HG03571 (cell line): ENCODE results near the gene ENOX1.
"Not testable (repeated sequence)": the region's sequence is repeated elsewhere in the genome, so short reads cannot be mapped to it uniquely, and the experiment has no call there.

Experiments used
- ATAC-seq: cut with Tn5 transposase; IDR thresholded peaks from one replicate; pipeline ENCODE4 v1.9.1; 2021; ENCODE audit not compliant: unreplicated experiment

Gene ENOX1

GRCh38 chr13:43786766-43787517 lies at the start of gene ENOX1:
Gene ENOX1, minus strand, starts transcription at chr13:43786972.
- no peak for ATAC-seq

DNA sequence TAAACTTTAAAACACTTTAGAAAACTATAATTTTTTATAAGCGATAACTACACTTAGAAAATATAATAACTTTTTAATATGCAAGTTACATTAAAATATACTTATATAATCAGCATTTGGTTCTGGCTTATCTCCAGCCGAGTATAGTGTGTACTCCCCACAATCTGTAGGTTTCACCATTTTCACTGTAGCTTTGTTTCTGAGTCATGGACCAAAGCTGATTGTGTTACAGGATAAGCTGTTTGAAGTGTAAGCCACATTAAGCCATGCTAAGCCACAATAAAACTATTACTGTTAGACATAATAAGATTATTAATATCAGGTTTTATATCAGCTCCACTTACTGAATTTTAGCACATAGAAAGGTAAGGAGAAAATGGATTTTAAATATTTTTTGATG lies 48.9 kb upstream of the ENOX1 start:
- no peak for ATAC-seq

DNA sequence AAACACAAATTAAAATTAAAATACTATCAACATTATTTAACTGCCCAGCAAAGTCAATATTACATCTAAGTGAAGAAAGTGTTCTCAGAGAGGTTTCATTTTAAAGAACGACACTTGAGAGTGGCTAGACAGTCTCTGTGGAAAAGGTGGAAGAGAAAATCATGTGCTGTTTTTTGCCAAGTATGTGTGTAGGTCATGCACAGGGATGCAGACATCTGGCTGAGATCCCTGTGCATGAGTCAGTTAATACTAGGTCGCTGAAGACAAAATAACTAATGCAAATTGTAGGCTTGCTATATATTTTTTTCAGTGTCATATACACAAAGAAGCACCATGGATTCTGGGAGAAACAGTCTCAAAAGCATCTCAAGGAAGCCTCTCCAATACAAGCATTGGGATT lies 44.3 kb upstream of the ENOX1 start:
- ATAC-seq, result no peak

GRCh38 chr13:43830497-43830881 lies 43.7 kb upstream of the ENOX1 start:
- no peak for ATAC-seq

DNA sequence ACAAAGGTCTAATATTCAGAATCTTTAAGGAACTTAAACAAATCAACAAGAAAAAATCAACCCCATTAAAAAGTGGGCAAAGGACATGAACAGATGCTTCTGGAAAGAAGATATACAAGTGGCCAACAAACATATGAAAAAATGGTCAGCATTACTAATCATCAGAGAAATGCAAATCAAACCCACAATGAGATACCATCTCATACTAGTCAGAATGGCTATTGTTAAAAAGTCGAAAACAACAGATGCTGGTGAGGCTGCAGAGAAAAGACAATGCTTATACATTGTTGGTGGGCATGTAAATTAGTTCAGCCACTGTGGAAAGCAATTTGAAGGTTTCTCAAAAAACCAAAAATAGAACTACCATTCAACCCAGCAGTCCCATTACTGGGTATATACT lies 37.9 kb upstream of the ENOX1 start:
- not testable (repeated sequence) for ATAC-seq

DNA sequence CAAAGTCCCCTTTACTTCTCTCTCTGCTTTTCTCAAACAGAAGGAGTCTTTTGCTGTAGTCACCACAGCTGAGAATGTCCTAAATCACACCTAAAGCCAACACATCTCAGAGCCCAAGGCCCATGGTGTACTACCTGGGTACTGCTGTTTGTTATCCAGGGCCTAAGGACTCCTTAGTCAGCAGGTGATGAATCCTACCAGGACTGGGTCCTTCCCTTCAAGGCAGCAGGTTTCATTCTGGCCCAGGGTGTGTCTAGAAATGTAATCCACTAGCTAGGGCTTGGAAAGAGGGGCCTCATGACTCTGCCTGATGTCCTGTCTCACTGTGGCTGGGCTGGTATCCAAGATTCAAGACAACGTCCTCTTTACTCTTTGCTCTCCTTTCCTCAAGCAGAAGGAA lies 36.2 kb upstream of the ENOX1 start:
- ATAC-seq, result no peak

DNA sequence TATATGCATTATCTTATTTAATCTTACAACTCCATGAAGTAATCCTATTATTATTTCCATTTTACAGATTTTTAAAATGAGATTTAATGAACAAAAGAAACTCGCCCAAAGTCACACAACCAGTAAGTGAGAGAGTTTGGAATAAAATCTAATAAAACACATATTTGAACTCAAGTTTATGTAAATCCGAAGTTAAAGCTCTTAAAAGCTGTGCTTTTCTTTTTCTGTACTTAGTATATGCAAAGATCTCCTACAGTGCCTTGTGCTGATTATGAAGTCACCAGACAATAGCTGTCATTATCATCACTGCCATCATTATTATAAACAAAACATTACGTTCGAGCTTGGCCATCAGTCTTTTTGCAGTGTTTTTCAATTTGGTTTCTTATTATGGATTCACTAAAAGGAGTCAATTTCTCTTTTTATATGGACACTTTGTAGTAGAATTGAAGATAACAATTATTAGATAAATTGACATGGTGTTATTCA lies 29.7 kb upstream of the ENOX1 start:
- no peak for ATAC-seq

GRCh38 chr13:43815204-43815603 lies 28.4 kb upstream of the ENOX1 start:
- ATAC-seq, result no peak

- no peak for ATAC-seq
These were observed 21.9 kb upstream of the ENOX1 start for GRCh38 chr13:43808676-43809075.

DNA sequence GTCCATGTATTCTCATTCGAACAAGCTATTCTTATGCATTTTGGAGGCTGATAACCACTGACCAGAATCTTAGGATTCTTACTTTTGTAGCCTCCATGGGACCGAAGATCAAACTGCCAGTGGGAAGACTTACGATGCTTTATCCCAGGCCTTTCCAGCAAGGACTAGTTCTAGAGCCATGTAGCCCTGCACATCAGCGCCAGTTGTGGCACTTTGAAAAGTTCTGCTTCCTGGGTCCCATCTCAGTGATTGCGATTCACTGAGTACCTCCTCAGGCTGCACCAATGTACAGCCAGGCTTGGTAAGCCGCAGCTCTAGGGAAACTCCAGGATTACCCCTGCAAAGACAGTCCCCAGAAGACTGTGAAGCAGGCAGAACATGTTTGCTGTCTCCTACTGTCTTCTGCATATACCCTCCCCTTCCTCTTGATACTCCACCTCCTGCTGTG lies 18.9 kb upstream of the ENOX1 start:
- no peak for ATAC-seq

DNA sequence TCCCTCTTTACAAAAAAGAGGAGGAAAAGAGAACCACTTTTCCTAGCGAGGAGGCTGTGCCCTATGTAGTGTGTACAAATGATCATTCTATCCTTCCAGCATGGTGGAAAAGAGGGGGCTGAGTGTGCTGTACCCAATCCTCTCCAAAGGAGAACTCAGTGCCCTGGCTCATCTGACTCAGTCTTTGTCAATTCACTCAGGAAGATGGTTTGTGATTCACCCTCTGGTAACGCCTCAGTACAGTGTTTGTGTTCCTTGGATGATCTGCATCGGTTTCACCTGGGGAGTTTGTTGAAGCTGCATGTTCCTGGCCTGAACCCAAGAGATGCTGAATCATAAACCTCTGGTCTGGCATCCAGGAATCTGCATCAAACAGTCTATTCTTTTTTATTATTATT lies 18.3 kb upstream of the ENOX1 start:
- ATAC-seq, result no peak

GRCh38 chr13:43804461-43805070 lies 17.8 kb upstream of the ENOX1 start:
- no peak for ATAC-seq

- ATAC-seq, result no peak
These were observed 15.7 kb upstream of the ENOX1 start for GRCh38 chr13:43802511-43802910.

DNA sequence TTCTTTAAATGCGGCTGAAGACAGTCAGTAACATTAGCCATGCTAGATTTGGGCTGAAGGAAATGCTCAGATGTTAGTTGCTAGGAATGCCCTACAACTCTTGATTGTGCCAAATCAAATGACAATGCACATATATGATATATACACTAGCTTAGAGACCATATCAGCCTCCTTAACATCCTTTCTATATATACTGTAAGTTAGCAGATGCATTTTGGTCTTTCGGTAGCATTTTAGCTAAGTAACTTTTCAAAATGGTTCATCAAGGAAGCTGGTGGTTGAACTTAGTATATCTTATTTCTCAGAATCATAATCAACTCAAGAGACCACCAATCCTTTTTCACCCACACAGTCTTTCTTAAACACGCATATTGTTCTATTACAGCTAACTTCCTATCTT lies 14.1 kb upstream of the ENOX1 start:
- no peak for ATAC-seq

DNA sequence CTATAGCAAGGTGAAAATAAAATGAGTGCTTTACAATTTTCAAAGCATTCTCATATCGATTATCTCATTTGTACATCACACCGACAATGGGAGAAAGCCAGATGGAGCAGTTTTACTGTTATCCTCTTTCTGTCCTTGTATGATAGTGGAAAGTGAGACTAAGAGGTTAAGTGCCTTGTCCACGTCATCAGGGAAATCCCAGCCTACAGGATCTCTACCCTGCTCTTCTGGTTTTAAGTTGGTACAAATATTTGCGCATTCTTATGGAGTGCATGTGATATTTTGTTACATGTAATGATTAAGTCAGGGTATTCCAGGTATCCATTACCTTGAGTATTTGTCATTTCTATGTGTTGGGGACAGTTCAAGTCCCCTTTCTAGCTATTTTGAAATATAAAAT lies 12.4 kb upstream of the ENOX1 start:
- no peak for ATAC-seq

DNA sequence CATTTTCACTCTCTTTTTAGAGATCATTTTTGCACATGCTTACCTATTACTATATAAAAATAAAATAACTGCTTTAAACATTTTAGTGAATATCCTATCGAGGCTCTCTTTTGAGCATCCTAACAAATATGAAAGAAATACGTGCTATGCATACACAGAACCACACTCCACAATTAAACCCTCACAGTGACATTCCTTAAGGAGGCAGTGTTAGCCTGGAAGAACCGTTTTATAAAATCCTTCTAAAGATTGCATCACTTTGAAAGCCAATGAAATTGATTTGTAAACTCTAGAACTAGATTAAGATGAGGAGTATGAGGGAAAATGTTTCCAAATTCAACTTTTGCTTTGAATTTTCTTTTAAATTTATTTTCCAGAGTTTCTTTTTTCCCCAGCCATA lies 11.1 kb upstream of the ENOX1 start:
- ATAC-seq, result no peak

DNA sequence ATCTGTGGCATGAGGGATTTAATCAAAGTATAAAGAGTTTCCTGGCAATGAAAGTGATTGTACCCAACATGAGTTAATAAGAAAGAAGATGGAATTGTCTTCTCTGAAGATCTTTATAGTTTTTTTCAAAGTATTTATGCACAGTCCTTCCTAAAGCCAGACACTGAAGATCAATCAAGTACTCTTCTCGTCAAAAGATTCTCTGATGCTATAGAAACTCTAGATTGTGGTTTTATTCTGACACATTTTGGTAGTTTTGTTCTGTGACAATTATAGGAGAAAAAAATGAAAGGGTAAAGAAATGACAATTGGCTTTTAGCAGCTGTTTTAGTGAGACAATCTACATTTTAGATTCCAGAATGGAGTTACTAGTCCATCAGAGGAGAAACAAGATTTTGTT lies 10.4 kb upstream of the ENOX1 start:
- ATAC-seq, result no peak

DNA sequence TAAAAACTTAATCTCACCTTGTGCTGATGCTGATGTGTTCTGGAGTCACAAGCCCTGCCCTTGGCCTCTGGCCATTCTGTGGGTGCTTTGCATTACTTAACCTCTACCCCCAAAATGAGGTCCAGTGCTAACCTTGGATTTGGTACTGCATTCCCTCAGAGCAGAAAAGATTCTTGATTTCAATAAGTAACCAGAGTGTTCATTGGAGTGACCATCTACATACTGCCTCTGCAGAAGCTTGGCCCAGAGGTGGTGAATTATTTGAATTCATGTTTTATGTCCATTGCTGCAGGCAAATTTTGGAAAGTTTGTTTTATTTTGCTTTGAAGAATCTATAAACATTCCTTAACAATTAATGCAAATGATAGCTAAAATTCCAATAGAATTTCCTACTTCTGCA lies 7.6 kb upstream of the ENOX1 start:
- no peak for ATAC-seq

DNA sequence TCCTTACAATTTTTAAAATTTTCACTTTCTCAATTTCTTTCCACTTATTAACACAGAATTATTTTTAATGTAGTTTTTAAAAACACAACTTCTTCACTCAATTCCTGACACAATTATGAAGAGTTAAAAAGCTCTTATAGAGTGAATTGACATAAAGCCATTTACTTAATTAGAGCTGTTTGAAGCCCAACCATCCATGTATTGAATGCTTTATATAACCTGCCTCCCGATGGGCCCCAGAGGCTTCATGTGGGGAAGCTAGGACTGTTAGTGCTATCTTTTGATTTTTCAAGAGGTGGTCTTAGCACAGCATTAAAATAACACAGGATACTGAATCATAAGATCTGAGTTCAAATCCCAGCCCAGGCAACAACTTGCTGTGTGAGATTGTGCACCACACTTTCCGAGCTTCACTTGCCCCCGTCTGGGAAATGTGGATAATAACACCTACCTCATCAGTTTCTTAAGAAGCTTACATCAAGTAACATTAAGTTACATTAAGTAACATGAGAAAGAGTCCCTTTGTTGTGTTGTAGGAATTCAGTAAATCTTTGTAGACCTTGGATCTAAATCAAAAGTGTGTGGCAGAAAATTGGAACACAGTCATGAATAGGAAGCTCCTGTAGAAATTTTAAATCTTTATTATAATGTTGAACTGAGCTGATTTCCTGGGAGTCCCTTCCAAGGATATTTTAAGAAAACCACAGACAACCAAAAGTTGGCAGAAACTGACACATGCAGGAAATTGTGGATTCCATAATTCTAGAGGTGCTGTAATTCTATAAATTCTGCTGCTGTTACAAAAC lies 5.5 kb upstream of the ENOX1 start:
- no peak for ATAC-seq

- no peak for ATAC-seq
These were observed 1.2 kb upstream of the ENOX1 start for GRCh38 chr13:43787997-43788396.

GRCh38 chr13:43787518-43787891 lies 733 bp upstream of the ENOX1 start:
- ATAC-seq, result no peak

GRCh38 chr13:43786472-43786765 lies 353 bp downstream of the ENOX1 start:
- ATAC-seq, result no peak
